SHP77 treated with DMSO at 0.1 percent for 48 hours (cell line): ENCODE results near the gene USP7.
"Not testable (repeated sequence)": the region's sequence is repeated elsewhere in the genome, so short reads cannot be mapped to it uniquely, and the experiment has no call there.

Experiments used
- DNase-seq: peaks from one replicate; lab custom pipeline; 2025; lab: John Stamatoyannopoulos, UW

Gene USP7

GRCh38 chr16:8963821-8964441 is at the start of gene USP7:
Gene USP7 (minus strand): TSS chr16:8963906. CDS start chr16:8963285, 621 bp downstream.
- peak; percentile 20 for DNase-seq

DNA sequence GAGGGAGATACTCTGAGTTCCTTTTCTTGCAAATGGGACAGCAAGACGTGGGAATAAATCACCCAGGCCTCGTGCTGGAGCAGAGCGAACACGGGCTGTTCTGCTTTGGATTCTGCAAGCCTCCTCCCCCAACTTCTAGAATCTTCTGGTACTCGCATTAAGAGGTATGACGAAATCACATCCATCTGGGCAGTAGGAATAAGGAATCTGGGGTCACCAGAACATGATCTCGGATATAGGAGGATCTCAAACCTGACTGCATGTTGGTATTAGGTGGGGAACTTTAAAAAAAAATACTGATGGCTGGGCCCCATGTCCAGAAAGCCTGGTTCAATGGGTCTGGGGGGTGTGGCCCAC is 49.8 kb upstream of the USP7 start:
- no peak for DNase-seq

DNA sequence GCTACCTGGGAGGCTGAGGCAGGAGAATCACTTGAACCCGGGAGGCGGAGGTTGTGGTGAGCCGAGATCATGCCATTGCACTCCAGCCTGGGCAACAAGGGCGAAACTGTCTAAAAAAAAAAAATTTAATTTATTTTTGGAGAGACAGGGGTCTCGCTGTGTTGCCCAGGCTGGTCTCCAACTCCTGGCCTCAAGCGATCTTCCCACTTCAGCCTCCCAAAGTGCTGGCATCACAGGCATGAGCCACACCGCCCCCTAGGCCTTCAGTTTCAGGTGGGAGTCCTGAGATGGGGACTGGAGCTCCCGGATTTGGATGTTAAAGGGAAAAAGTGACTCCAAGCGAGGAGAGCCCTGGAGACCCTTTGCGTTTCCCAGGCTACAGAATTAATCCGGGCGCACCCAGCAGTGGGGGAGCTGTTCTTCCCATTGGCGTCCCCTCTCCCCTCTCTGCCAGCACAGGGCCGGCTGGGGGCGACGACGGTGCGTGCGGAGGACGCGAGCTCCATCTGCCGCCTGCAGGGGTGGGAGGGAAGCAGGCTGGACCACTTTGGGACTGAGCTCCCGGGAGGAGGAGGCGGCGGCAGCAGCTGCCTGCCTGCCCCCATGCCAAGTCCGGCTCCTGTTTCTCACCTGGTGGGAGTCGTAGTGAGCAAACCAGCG is 49.3 kb upstream of the USP7 start:
- no peak for DNase-seq

DNA sequence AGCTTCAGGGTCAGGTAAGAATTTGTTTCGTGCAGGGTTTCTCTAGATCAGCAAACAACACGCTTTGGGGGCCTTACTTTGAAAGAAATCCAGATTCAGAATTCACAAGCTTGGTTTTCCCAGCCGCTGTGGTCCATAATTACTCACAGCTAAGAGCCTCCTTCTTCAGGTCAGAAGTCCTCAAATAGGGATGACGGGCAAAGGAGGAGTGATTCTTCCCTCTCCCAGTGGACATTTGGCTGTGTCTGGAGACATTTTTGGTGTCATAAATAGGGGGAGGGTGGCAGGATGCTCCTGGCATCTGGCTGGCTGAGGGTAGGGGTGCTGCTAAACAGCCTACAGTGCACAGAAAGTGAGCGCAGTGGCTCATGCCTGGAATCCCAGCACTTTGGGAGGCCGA is 48.6 kb upstream of the USP7 start:
- no peak for DNase-seq

GRCh38 chr16:9008601-9009260 is 45.0 kb upstream of the USP7 start:
- DNase-seq, result peak; percentile 25

DNA sequence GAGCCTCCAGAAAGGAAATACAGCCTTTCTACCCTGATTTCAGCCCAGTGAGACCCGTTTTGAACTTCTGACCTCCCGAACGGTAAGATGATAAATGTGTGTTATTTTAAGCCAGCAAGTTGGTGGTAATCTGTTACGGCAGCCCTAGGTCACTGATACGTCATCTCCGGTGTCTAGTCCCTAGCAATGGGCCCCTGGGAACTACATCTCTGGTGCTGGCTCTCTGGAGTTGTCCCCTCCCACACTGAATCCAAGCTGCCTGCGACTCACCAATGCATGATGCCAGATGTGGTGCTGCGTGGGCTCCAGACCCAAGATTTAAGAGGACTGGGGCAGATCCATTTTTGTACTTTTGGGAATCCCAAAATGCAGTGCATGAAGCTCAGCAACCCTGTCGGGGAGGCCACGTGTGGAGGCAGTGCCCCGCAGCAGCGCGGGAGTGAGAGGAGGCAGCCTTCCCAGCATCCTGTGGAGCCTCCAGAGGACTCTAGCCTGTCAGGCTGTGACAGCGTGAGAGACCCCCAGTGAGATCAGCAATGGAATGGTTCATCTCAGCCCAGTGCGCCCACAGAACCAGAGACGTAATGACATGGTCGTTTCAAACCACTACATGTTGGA is 43.6 kb upstream of the USP7 start:
- no peak for DNase-seq

DNA sequence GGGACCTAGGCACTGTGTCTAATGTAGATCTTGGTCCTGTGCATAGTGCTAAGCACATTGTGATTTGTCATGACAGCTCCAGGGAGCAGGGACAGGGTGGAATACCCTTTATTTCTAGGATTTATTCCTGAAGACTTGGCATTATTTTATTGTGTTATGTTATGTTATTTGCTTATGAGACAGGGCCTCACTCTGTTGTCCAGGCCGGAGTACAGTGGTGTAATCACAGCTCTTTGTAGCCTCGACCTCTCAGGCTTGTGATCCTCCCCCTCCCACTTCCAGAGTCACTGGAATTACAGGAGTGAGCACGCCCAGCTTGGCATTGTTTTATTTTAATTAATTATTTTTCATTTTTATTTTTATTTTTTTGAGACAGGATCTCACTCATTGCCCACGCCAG is 40.5 kb upstream of the USP7 start:
- no peak for DNase-seq

DNA sequence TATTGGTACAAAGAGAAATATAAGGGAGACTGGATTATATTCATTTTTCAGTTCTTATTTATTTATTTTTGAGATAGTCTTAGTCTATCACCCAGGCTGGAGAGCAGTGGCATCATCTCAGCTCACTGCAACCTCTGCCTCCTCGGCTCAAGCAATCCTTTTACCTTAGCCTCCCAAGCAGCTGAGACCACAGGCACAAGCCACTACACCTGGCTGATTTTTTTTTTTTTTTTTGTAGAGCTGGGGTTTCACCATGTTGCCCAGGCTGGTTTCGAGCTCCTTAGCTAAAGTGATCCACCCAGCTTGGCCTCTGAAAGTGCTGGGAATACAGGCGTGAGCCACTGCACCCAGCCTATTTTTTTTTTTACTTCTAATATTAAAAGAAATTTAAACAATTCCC is 40.1 kb upstream of the USP7 start:
- DNase-seq, result no peak

DNA sequence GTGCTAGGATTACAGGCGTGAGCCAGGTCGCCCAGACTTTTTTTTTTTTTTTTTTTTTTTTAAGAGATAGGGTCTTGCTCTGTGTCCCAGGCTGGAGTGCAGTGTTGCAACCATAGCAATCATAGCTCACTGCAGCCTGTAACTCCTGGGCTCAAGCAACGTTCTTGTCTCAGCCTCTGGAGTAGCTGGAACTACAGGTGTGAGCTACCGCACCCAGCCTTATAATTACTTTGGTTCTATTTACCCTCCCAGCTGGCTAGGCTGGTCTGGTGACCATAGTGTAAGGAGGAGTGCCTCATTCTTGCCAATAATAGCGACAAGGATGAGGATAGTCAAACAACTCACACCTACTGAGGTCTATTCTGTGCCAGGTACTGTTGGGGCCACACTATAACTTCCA is 39.6 kb upstream of the USP7 start:
- DNase-seq, result no peak

DNA sequence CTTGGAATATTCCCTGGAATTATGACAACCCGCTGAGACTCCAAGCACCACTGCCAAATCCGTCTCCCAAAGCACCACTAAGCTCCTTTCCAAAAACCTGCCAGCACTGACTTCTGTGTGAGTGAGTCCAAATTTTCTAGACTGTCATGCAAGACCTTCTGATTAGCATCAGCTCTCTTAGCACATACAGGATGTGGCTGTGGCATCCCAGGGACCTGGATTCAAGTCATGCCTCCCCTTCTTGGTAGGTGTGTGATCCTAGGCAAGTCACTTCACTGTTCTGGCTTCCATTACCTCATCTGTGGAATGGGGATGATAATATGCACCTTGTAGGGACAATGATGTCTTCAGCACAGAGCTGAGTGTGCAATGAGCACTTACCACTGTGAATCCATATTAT is 38.3 kb upstream of the USP7 start:
- no peak for DNase-seq

DNA sequence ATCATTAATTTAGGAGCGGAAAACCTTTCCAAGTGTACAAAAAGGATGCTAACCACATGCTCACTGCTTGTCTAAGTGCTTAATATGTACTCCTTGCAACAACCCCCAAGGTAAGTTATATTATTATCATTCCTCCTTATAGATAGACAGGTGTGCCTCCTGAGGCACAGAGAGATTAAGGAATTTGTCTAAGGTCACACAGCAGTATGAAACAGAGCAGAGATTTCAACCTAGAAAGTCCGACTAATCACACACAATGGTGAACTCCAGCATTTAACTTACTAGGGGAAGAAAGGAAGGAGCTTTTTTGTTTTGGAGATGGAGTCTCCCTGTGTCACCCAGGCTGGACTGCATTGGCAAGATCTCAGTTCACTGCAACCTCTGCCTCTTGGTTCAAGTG is 37.0 kb upstream of the USP7 start:
- DNase-seq, result no peak

DNA sequence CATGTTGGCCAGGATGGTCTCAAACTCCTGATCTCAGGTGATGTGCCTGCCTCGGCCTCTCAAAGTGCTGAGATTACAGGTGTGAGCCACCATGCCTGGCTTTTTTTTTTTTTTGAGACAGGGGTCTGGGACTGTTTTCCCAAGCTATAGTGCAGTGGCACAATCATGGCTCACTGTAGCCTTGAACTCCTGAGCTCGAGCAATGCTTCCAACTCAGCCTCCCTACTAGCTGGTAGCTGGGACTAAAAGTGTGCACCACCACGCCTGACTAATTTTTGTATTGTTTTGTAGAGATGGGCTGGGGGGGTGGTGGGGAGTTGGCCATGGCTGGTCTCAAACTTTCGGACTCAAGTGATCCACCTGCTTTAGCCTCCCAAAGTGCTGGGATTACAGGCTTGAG is 36.1 kb upstream of the USP7 start:
- DNase-seq, result no peak

- DNase-seq, result no peak
These were observed 34.4 kb upstream of the USP7 start for GRCh38 chr16:8998108-8998507.

- no peak for DNase-seq
These were observed 33.2 kb upstream of the USP7 start for GRCh38 chr16:8996891-8997290.

DNA sequence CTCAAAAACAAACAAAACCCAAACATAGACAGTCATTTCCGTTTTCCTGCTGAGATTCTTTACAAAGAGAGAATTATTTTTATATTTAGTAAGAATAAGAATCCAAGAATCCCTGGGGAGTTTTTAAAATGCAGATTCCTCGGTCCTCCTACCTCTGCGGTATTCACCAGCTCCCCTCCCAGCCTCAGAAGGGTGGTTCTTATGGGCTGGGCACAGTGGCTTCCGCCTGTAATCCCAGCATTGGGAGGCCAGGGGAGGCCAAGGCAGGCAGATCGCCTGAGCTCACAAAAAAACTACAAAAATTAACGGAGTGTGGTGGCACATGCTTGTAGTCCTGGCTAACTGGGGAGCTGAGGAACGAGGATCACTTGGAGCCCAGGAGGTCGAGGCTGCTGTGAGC is 26.7 kb upstream of the USP7 start:
- no peak for DNase-seq

- no peak for DNase-seq
These were observed 25.6 kb upstream of the USP7 start for GRCh38 chr16:8989099-8989878.

GRCh38 chr16:8986818-8987191 is 23.1 kb upstream of the USP7 start:
- no peak for DNase-seq

- DNase-seq, result no peak
These were observed 22.4 kb upstream of the USP7 start for GRCh38 chr16:8986111-8986510.

GRCh38 chr16:8982816-8983215 is 19.1 kb upstream of the USP7 start:
- no peak for DNase-seq

- DNase-seq, result not testable (repeated sequence)
These were observed 18.2 kb upstream of the USP7 start for GRCh38 chr16:8981901-8982300.

GRCh38 chr16:8976189-8976588 is 12.5 kb upstream of the USP7 start:
- DNase-seq, result not testable (repeated sequence)

DNA sequence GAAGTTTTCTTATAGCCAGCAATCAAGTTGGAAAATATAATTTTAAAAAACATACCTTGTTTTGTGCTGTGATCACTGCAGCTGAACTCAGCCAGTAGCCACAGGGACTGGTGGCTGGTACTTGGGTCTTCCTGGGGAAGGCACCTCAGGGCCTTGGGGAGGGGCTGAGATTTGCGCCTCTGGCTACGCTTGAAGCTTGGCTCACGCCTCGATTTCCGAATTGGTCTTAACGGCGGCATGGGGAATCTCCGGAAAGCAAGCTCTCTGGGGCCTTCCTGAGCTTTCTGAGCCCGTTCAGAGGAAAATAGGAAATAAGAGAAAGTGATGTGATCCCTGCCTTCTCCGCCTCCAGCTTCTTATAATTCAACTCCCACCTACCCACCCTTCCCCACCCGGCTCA is 11.3 kb upstream of the USP7 start:
- no peak for DNase-seq
